Activated T-helper 2 cell treated with anti-CD3 and anti-CD28 coated beads, Interferon-gamma antibody, Interleukin-2, Interleukin-4, amounts not matched to agents 10 μg/mL and 5 μg/mL and 100 μg/mL, durations not matched to agents 14 hours and 24 hours and 36 hours (primary cell): ENCODE results near the gene SBF1. TPM values are rescaled to one million over a fixed set of nuclear protein-coding genes. Genes with fewer than 3 reads are reported as not detected.

Experiments used
- DNase-seq: peaks from one replicate; pipeline ENCODE4 v3.0.0; 2021; ENCODE audit warnings: low spot score
- H3K27ac Mint-ChIP-seq: one replicate; pipeline ENCODE4 v1.8.0; 2021; ENCODE audit warnings: mixed read lengths
- H3K27me3 Mint-ChIP-seq: one replicate; pipeline ENCODE4 v1.8.0; 2021; ENCODE audit warnings: low read depth, mixed read lengths
- H3K36me3 Mint-ChIP-seq: one replicate; pipeline ENCODE4 v1.8.0; 2021; ENCODE audit warnings: low read depth, mixed read lengths
- H3K4me1 Mint-ChIP-seq: one replicate; pipeline ENCODE4 v1.8.0; 2021; ENCODE audit warnings: low read depth, mixed read lengths
- H3K4me3 Mint-ChIP-seq: one replicate; pipeline ENCODE4 v1.8.0; 2021; ENCODE audit warnings: low read depth, mild to moderate bottlenecking, moderate library complexity, mixed read lengths
- H3K9me3 Mint-ChIP-seq: one replicate; pipeline ENCODE4 v1.8.0; 2021; ENCODE audit warnings: mixed read lengths
- intact Hi-C: fragments of 100-400 bp; cut with micrococcal nuclease; formaldehyde crosslinking; loops from one replicate; pipeline ENCODE4 v1.15.1; 2023
- total RNA-seq: library from RNA; stranded (reverse); gene quantifications from 2 replicates; pipeline ENCODE4 v1.2.3, GENCODE V29; 2022

SBF1 gene
- total RNA-seq, 1 donor from 2014 or later = 106 TPM

GRCh38 chr22:50487290-50488005, 12.6 kb upstream of the SBF1 start:
- Mint-ChIP-seq H3K4me3 (no peak overlapping the region), H3K27me3 (peaks cover 1% of the 10 kb centered on the region), H3K27ac (no peak overlapping the region), H3K36me3 (no peaks in the 10 kb centered on the region), H3K9me3 (no peaks in the 10 kb centered on the region), H3K4me1 (peaks cover 7% of the 10 kb centered on the region)
- intact Hi-C loops = no loop called here
- DNase-seq = no peak

GRCh38 chr22:50486561-50487289, 11.9 kb upstream of the SBF1 start, which contains the start of gene MIOX:
Gene MIOX, plus strand, starts transcription at chr22:50486859. Its CDS starts 39 bp downstream, at chr22:50486898.
- no peaks in the 10 kb centered on the region for H3K9me3 Mint-ChIP-seq
- no peak within 1 kb of the TSS for H3K4me3 Mint-ChIP-seq
- H3K27me3 Mint-ChIP-seq = peaks cover 1% of the 10 kb centered on the region
- intact Hi-C loops = no loop called here
- H3K4me1 Mint-ChIP-seq = peaks cover 8% of the 10 kb centered on the region
- H3K36me3 Mint-ChIP-seq = no peaks in the 10 kb centered on the region
- no peak within 1 kb of the TSS for H3K27ac Mint-ChIP-seq
- DNase-seq = no peak

- intact Hi-C loops = no loop called here
- H3K27ac Mint-ChIP-seq = no peak overlapping the region
- peaks cover 2% of the 10 kb centered on the region for H3K4me1 Mint-ChIP-seq
- no peak for DNase-seq
- no peaks in the 10 kb centered on the region for H3K36me3 Mint-ChIP-seq
- H3K27me3 Mint-ChIP-seq = no peaks in the 10 kb centered on the region
- H3K4me3 Mint-ChIP-seq = no peak overlapping the region
- no peaks in the 10 kb centered on the region for H3K9me3 Mint-ChIP-seq
Observed at GRCh38 chr22:50485221-50486131, 10.6 kb upstream of the SBF1 start.

- Mint-ChIP-seq H3K9me3 (no peaks in the 10 kb centered on the region), H3K36me3 (no peaks in the 10 kb centered on the region), H3K4me1 (peaks cover 7% of the 10 kb centered on the region)
Observed at GRCh38 chr22:50483977-50484853, 9.4 kb upstream of the SBF1 start.

GRCh38 chr22:50483556-50483955, 8.7 kb upstream of the SBF1 start:
- no peak overlapping the region for H3K4me3 Mint-ChIP-seq
- H3K4me1 Mint-ChIP-seq = peaks cover 7% of the 10 kb centered on the region
- intact Hi-C loops = no loop called here
- no peak for DNase-seq
- H3K27me3 Mint-ChIP-seq = peaks cover 15% of the 10 kb centered on the region
- no peaks in the 10 kb centered on the region for H3K9me3 Mint-ChIP-seq
- no peaks in the 10 kb centered on the region for H3K36me3 Mint-ChIP-seq
- H3K27ac Mint-ChIP-seq = no peak overlapping the region

More at GRCh38 chr22:50483977-50484853, 9.4 kb upstream of the SBF1 start:
- no peak overlapping the region for H3K27ac Mint-ChIP-seq
- no peak for DNase-seq
- no peak overlapping the region for H3K4me3 Mint-ChIP-seq
- intact Hi-C loops = no loop called here
- H3K27me3 Mint-ChIP-seq = peaks cover 12% of the 10 kb centered on the region

GRCh38 chr22:50483106-50483505, 8.3 kb upstream of the SBF1 start:
- Mint-ChIP-seq H3K4me3 (peak overlapping the region; percentile 39), H3K36me3 (no peaks in the 10 kb centered on the region), H3K27me3 (peaks cover 15% of the 10 kb centered on the region), H3K27ac (no peak overlapping the region), H3K4me1 (peaks cover 7% of the 10 kb centered on the region), H3K9me3 (no peaks in the 10 kb centered on the region)
- intact Hi-C loops = no loop called here
- no peak for DNase-seq

- Mint-ChIP-seq H3K27ac (no peak overlapping the region), H3K4me3 (peak overlapping the region; percentile 77), H3K9me3 (no peaks in the 10 kb centered on the region), H3K4me1 (peaks cover 7% of the 10 kb centered on the region), H3K27me3 (peaks cover 15% of the 10 kb centered on the region), H3K36me3 (no peaks in the 10 kb centered on the region)
- DNase-seq = no peak
- intact Hi-C loops = no loop called here
Observed at GRCh38 chr22:50482107-50483074, 7.6 kb upstream of the SBF1 start.

- H3K4me3 Mint-ChIP-seq = peak within 1 kb of the TSS; percentile 78
- intact Hi-C loops = no loop called here
- no peaks in the 10 kb centered on the region for H3K9me3 Mint-ChIP-seq
- H3K36me3 Mint-ChIP-seq = no peaks in the 10 kb centered on the region
- peak; percentile 69 for DNase-seq
- H3K27ac Mint-ChIP-seq = peak within 1 kb of the TSS; percentile 38
- peaks cover 7% of the 10 kb centered on the region for H3K4me1 Mint-ChIP-seq
- peaks cover 15% of the 10 kb centered on the region for H3K27me3 Mint-ChIP-seq
Observed at GRCh38 chr22:50481440-50482106, 6.7 kb upstream of the SBF1 start, which contains the start of gene ADM2. Gene ADM2, plus strand, starts transcription at chr22:50481543. Its CDS starts 305 bp downstream, at chr22:50481848.

- peak overlapping the region; percentile 68 for H3K4me3 Mint-ChIP-seq
- H3K36me3 Mint-ChIP-seq = no peaks in the 10 kb centered on the region
- H3K27me3 Mint-ChIP-seq = peaks cover 15% of the 10 kb centered on the region
- no peak for DNase-seq
- H3K27ac Mint-ChIP-seq = no peak overlapping the region
- H3K9me3 Mint-ChIP-seq = no peaks in the 10 kb centered on the region
- H3K4me1 Mint-ChIP-seq = peaks cover 7% of the 10 kb centered on the region
- intact Hi-C loops = no loop called here
Observed at GRCh38 chr22:50481045-50481439, 6.2 kb upstream of the SBF1 start.

- Mint-ChIP-seq H3K36me3 (no peaks in the 10 kb centered on the region), H3K4me3 (peak overlapping the region; percentile 78), H3K9me3 (no peaks in the 10 kb centered on the region), H3K27ac (no peak overlapping the region), H3K27me3 (peaks cover 15% of the 10 kb centered on the region), H3K4me1 (peaks cover 11% of the 10 kb centered on the region)
- DNase-seq = no peak
- intact Hi-C loops = no loop called here
Observed at GRCh38 chr22:50479721-50480120, 4.9 kb upstream of the SBF1 start.

GRCh38 chr22:50477923-50478322, 3.1 kb upstream of the SBF1 start:
- no peaks in the 10 kb centered on the region for H3K9me3 Mint-ChIP-seq
- no peak overlapping the region for H3K4me3 Mint-ChIP-seq
- intact Hi-C loops = no loop called here
- no peak overlapping the region for H3K27ac Mint-ChIP-seq
- H3K4me1 Mint-ChIP-seq = peaks cover 24% of the 10 kb centered on the region
- DNase-seq = no peak
- H3K27me3 Mint-ChIP-seq = peaks cover 15% of the 10 kb centered on the region
- peaks cover 5% of the 10 kb centered on the region for H3K36me3 Mint-ChIP-seq
